ENCODE data around the gene GGT5. TPM values are rescaled to one million over a fixed set of nuclear protein-coding genes. Genes with fewer than 3 reads are reported as not detected.

GGT5 gene
- total RNA-seq, 2 experiments from 2014 or later = not detected

Other genes starting within 250 kb of the GGT5 start
- gene GSTT4, start 239.6 kb downstream of the GGT5 start, total RNA-seq = not detected
- 10 to 100 TPM; 71.0 to 75.8 TPM for gene CABIN1, start 233.8 kb downstream of the GGT5 start, total RNA-seq
- gene SUSD2, start 63.6 kb downstream of the GGT5 start, total RNA-seq = under 1 TPM; 0.56 to 0.80 TPM
- 10 to 100 TPM; 46.3 to 47.7 TPM for gene SPECC1L, start 25.7 kb upstream of the GGT5 start, total RNA-seq
- 10 to 100 TPM; 45.1 to 45.2 TPM for gene ADORA2A, start 182.5 kb upstream of the GGT5 start, total RNA-seq